EL (cell line): ENCODE data around the gene CHCHD4.
"Not testable (repeated sequence)": the region's sequence is repeated elsewhere in the genome, so short reads cannot be mapped to it uniquely, and the experiment has no call there.

Experiments
- DNase-seq: peaks from one replicate; pipeline ENCODE4 v3.0.0-alpha.2; 2016

Gene CHCHD4

DNA sequence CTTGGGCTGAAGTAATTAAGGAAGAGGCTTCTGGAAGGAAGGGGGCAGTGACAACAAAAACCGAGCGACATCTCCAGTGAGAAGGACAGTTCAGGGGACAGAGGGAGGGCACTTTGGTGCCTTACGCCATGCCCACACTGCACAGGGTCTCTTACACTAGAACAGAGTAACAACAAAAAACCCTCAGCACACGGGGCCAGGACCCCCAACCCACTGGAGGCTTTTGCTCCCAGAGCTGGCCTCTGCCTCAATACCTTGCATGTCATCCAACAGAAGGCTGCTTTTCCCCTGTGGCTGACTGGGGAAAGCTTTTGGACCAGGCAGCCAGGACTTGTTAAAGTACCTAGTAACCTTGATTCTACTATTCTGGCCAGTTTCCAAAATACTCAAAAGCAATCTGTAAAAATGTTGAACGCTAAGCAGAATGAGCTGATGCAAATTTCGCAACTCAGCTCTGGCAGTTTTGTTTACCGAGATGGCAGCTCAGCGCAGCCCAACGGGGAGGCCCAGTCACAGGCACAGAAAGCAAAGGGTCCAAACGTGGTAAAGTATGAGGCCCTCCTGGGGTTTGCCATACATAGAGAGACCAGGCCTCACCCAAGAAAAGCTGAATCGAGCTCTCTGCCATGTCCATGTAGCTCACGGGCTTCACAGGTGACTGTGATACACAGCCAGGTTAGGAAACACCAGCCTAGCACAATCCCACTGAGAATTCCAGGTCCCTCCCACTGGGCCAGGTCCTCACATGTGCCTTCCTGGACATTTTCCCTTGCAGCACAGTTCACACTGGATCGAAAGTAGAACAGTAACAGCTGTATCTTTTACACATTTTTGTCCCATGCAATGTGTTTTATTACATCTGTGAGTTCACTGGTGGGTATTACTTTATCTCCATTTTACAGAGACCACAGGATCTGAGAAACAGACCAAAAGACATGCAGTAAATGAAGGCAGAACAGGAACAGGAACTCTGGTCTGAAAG, 6.0 kb downstream of the CHCHD4 start:
- DNase-seq = no peak

DNA sequence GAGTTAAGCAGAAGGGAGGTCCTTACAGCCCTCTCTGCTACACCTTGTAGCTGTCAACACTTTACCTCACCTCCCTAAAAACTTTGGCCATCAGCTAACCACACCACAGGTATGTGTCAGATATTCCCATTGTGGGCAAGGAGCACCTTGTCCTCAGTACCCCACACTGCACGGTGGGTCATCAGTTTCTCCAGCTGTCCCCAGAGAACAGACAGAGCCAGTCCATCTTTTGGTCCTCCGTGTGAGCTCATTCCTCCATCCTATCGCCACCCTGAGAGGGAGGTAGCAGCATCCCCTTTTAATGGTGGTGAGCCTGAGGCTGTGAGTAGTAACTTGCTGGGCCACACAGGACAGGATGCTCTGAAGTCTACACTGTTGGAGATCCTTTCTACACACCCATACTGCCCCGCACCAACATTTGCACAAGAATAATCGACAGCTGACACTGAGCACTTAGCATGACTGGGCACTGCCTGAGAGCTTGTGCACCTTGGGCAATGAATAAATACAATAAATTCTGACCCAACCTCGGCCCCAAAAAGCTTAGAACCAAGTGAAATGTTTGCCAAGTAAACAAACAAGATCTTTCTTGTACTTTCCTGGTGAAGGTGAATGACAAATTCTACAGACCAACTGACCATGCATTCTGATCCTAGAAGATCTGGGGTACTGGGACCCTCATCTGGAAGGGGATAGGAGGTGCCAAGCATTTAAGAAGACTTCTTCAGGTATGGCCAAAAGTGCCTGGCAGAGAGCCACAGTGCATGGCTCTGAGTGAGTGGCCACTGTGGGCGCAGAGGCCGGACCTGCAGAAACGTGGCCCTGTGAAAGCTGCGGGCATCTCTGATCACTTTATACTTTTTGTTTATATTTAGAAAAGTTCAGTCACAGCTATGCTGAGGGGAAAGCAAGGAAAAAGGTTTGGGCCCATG, 6.9 kb downstream of the CHCHD4 start:
- no peak for DNase-seq

DNA sequence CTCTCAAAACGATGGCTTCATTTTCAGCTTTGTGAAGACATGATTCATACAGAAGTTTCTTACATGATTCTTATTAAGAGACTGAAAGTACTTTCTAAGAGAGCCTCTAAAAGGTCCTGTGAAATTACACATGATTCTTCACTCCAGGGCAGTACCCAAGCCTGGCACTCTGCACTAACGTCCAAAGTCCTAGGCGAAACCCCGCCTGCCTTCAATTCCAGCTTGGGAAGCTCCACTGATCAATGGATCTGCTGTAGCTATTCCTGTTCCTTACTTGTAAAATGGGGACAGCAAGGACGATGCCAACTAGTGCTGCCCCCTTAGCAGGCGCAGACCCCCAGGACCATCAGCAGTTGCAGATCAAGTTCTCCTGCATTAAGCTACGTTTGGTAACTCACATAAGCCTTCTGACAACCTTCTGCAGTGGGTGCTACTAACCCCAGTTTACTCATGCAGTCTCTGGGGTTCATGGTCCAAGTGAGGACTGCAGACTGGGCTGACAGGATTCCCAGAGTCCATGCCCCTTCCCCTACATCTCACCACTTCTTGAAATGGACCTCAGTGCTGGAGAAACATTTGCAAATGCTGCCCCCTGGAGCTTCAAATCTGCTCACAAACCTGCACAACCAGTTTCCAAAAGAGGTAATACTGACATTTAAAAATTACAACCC, 10.6 kb downstream of the CHCHD4 start:
- no peak for DNase-seq

DNA sequence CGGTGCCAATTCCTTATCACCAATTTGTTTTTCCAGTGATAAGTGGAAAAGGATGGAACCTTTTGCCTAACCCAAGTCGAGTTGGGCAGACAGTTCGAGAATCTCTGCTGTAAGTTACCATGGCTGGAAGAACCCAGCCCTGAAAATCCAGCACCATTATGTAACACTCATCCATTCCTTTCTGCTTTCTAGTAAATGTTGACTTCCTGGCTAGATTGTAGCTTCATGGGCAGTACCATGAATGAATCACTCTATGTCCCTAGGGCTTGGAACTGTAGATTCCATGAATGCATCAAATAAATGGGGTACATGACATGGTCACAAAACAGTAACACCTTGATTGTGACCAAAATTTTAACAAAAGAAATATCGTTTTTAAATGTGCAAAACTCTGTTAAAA, 14.0 kb downstream of the CHCHD4 start:
- DNase-seq = no peak

DNA sequence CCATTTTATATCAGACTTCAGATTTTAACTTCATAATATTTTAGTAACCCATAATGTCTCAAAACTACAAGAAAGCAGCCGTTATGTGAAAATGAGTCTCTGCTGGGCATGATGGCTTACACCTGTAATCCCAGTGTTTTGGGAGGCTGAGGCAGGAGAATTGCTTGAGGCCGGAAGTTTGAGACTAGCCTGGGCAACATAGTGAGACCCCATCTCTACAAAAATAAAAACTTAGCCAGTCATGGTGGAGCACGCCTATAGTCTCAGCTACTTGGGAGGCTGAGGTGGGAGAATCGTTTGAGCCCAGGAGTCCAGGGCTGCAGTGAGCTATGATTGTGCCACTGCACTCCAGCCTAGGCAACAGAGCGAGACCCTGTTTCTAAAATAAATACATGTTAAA, 14.8 kb downstream of the CHCHD4 start:
- DNase-seq = not testable (repeated sequence)

DNA sequence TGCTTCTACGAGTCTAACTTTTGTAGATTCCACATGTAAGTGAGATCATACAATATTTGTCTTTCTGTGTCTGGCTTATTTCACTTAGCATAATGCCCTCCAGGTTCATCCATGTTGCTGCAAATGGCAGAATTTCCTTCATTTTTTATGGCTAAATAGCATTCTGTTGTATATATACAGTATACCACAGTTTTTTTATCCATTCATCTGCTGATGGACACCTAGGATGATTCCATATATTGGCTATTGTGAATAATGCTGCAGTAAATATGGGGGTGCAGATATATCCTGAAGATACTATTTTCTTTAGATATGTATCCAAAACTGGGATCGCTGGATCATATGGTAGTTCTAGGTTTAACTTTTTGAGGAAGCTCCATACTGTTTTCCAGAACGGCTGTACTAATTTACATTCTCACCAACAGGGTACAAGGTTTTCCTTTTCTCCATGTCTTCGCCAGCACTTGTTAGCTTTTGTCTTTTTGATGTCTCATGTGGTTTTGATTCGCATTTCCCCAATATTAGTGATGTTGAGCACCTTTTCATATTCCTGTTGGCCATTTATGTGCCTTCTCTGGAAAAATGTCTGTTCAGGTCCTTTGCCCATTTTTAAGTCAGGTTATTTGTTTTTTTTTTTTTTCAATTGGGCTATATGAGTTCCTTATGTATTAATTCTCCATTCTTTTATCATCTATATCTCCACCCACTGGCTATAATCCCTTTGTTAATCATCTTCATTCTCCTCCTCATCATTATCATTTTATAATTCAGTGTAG, 26.9 kb downstream of the CHCHD4 start:
- DNase-seq = no peak

DNA sequence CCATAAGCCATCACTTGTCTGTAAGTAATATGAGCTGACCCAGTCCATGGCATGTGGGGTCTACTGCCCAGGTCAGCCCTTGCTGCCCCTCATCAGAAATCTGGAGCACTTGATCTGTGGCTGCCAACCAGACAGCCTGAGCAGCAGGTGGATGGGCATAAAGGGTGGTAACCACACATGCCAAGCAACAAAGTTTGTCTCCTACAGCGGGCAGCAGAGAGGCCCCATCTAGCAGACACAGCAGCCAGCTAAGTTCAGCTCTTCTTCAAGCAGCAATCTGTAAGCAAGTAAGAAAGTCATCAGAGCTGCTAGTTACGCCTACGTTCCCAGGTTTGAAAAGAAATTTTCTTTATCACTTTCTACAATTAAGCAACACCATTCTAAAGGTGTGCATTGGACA, 27.9 kb downstream of the CHCHD4 start:
- DNase-seq = no peak

DNA sequence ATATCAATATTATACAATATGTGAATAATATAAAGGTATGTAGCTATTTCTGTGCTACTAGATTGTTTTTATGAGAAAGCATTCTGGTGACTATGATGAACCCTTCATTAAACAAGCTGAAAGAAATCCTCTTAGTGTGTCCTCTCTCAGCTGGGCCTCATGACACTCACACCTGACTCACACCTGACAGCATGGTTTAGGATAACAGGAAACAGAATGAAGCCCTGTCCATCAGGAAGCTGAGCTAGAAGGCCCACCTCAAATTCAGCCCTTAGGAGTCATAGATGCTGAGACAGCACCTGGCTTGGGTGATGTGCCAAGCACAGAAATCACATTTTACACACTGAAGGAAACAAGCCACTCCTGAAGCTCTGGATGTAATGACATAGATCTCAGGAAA, 30.8 kb downstream of the CHCHD4 start:
- no peak for DNase-seq

DNA sequence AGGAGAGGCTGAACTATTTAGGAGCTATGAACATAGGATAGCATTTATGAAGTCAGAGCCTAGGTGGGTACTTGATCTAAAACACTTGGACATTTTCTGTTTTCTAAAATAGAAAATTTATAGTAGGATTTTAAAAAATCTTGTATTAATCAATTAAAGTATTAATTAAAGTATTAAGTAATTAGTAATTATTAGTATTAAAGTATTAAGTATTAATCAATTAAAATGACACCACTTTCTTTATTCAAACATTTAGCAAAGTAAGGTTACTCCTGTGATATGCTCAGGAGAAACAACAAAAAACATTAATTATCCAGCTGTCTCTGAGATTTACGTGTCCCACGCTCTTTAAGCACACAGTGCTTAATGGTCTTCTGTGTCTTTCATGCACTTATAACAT, 32.2 kb downstream of the CHCHD4 start:
- DNase-seq = no peak

DNA sequence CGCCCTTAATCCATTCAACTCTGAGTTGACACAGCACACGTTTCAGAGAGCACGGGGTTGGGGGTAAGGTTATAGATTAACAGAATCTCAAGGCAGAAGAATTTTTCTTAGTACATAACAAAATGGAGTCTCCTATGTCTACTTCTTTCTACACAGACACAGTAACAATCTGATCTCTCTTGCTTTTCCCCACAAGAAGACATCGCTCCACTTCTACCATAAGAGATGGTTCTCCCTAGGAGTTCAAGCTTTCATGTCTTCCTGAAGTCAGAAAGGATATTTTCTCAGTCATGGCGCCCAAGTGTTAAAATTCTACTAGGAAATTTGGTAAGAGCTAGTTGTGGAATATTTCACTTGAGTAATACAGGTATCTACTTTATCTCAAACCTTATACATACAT, 32.7 kb downstream of the CHCHD4 start:
- DNase-seq = not testable (repeated sequence)

DNA sequence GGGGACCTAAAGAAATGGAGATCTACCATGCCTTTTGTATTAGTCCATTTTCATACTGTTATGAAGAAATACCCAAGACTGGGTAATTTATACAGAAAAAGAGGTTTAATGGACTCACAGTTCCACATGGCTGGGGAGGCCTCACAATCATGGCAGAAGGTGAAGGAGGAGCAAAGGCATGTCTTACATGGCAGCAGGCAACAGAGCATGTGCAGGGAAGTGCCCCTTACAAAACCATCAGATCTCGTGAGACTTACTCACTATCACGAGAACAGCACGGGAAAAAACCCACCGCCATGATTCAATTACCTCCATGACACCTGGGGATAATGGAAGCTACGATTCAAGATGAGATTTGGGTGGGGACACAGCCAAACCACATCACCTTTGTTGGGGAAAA, 37.2 kb downstream of the CHCHD4 start:
- DNase-seq = not testable (repeated sequence)

DNA sequence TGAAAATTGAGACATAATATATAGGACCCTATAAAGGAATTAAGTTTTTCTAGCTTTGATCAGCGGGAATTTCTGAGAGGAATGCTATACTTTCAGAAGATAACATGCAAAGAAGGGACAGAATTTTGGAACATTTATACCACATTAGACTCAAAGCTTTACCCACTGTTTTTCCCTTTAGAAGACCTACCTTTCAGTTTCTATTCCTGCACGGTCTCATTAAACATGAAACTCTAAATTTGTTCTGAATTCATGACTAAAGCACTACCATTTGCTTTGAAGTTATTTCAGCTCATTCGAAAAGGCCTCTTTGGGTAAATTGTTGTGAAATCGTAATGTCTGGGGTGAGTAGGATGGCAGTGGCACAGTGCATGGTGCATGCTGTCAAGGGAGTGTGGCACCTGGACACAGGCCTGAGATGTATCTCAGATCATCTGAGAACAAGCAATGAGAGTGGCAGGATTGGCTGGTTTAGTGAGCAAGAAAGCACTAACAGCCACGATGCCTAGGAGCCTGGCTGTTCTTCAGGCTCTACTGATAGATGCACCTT, 42.5 kb downstream of the CHCHD4 start:
- DNase-seq = no peak

DNA sequence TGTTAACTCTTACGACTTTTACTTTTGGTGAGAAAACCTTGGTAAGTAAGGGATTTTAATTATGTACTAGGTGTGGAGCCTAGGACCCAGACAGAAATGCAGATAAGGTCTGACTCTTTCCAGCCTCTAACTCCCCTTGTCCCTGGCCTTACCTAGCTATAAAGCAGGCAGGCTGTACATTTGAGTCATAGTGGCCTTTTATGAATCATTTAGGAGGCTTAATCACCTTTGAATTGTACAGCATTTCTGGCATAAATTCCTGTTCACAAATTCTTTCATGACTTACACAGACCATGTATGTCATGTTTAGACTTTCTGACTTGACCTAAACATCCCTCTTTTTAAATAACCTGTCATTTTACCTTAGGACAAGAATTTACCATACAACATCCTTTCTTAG, 47.4 kb downstream of the CHCHD4 start:
- no peak for DNase-seq

DNA sequence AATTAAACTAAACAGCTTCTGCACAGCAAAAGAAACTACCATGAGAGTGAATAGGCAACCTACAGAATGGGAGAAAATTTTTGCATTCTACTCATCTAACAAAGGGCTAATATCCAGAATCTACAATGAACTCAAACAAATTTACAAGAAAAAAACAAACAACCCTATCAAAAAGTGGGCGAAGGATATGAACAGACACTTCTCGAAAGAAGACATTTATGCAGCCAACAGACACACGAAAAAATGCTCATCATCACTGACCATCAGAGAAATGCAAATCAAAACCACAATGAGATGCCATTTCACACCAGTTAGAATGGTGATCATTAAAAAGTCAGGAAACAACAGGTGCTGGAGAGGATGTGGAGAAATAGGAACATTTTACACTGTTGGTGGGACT, 49.4 kb downstream of the CHCHD4 start:
- not testable (repeated sequence) for DNase-seq

DNA sequence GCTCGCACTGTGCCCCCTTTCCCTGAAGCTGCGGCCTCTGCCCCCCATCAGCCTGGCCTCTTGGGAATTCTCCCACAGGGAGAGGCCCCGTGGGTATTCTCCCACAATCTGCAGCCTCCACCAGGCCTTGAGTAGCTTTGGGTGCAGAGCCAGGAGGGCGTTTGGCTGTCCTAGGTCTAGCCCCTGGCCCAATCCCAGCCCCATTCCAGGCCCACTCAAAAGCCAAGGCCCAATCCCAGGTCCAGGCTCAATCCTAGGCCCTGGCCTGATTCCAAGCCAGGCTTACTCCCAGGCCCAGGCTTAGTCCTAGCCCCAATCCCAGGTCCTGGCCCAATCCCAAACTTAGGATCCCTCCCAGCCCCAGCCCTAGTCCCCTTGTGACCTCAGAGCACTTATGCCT, 59.8 kb downstream of the CHCHD4 start:
- DNase-seq = no peak

DNA sequence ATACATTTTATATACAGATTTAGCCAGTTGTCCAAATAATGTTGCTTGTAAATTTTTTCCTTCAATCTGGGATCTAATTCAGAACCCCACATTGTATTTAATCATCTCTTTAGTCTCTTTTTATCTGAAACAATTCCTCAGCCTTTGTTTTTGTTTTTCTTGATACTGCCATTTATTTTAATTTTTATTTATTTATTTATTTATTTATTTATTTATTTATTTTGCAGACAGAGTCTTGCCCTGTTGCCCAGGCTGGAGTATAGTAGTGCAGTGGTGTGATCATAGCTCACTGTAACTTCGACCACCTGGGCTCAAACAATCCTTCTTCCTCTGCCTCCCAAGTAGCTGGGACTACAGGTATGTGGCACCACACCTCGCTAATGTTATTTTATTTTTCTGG, 61.5 kb downstream of the CHCHD4 start:
- no peak for DNase-seq
